SU-DHL-6 (cell line): ENCODE measurements around the gene METTL13.

Source experiments
- EZH2phosphoT487 ChIP-seq: fragments of 200-600 bp; sonication (generic), shearing (Covaris generic); conservative IDR thresholded peaks from 2 replicates; pipeline ENCODE4 v1.6.1; 2018; ENCODE audit warnings: mild to moderate bottlenecking, antibody characterized with exemption, low read length, moderate library complexity, mixed read lengths
- TF ChIP-seq, protein P1 (sequence below): fragments of 200-600 bp; sonication (generic); IDR thresholded peaks from one replicate; pipeline ENCODE4 v1.5.1; 2017; ENCODE audit warnings: antibody characterized with exemption, mild to moderate bottlenecking, low read length, moderate library complexity; ENCODE audit not compliant: insufficient read depth, poor library complexity, severe bottlenecking

DNA sequence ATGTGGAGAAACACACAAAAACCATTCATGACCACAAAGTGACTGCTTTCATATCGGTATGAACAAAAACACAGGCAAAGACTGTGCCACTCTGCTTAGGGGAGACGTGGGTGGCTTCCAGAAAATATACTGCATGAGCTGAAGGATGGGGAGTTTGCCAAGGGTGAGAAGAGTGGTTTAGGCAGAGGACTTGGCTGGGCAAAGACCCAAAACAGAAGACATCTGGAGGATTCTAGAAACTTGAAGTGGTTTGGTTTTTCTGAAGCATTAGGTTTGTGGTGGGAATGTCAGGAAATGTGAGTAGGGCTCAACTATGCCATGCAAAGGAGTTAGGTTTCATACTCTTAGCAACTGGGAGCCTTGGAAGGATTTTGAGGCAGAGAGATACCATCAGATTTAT is 33.2 kb downstream of the METTL13 start:
- TF ChIP-seq, protein P1, sequence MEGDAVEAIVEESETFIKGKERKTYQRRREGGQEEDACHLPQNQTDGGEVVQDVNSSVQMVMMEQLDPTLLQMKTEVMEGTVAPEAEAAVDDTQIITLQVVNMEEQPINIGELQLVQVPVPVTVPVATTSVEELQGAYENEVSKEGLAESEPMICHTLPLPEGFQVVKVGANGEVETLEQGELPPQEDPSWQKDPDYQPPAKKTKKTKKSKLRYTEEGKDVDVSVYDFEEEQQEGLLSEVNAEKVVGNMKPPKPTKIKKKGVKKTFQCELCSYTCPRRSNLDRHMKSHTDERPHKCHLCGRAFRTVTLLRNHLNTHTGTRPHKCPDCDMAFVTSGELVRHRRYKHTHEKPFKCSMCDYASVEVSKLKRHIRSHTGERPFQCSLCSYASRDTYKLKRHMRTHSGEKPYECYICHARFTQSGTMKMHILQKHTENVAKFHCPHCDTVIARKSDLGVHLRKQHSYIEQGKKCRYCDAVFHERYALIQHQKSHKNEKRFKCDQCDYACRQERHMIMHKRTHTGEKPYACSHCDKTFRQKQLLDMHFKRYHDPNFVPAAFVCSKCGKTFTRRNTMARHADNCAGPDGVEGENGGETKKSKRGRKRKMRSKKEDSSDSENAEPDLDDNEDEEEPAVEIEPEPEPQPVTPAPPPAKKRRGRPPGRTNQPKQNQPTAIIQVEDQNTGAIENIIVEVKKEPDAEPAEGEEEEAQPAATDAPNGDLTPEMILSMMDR = no peak
- TF ChIP-seq EZH2phosphoT487 = no peak
